SK-N-SH (cell line): Measurements from ENCODE around the gene AMT. TPM values are rescaled to one million over a fixed set of nuclear protein-coding genes. Genes with fewer than 3 reads are reported as not detected.
"Not testable (repeated sequence)": the region's sequence is repeated elsewhere in the genome, so short reads cannot be mapped to it uniquely, and the experiment has no call there.

ENCODE experiments used
- CTCF ChIA-PET: fragments of 300-600, 350-600 bp; formaldehyde crosslinking; extraction: SDS; loops from one replicate; lab custom pipeline; 2021; lab: Yijun Ruan, JAX
- POLR2A ChIA-PET: fragments of 350-600 bp; sonication (Branson Sonifier 250); formaldehyde crosslinking; extraction: SDS; loops from one replicate; lab custom pipeline; 2020; ENCODE audit warnings: antibody characterized with exemption, inconsistent platforms; lab: Yijun Ruan, JAX
- DNase-seq: peaks from one replicate; pipeline ENCODE4 v3.0.0; 2012
- H2AFZ ChIP-seq: fragments of 200-600 bp; sonication (generic); 2 replicates; pipeline ENCODE4 v1.8.1; 2016; ENCODE audit warnings: antibody characterized with exemption, mild to moderate bottlenecking, low read depth
- H3F3A ChIP-seq: fragments of 200-600 bp; sonication (generic); replicated peaks from 2 replicates; pipeline ENCODE3; 2016; ENCODE audit warnings: antibody characterized with exemption, mild to moderate bottlenecking; ENCODE audit not compliant: insufficient read depth
- H3K27ac ChIP-seq, 2 experiments: fragments of 200-500 bp in 1 of 2; fragments of 200-600 bp in 1 of 2; sonication (Bioruptor generic) in 1 of 2; sonication (generic), shearing (Covaris generic) in 1 of 2; 2 replicates each; pipeline versions ENCODE4 v1.5.1 to v1.6.1; 2014 to 2016; ENCODE audit warnings: low read depth in 2 of 2, inconsistent platforms in 1 of 2, low read length in 1 of 2, mild to moderate bottlenecking in 1 of 2, mixed read lengths in 1 of 2
- H3K27me3 ChIP-seq: fragments of 200-600 bp; sonication (generic), shearing (Covaris generic); 2 replicates; pipeline ENCODE4 v1.6.1; 2016; ENCODE audit warnings: mixed run types; ENCODE audit not compliant: insufficient read depth
- H3K36me3 ChIP-seq, 2 experiments: fragments of 200-500 bp in 1 of 2; fragments of 200-600 bp in 1 of 2; sonication (Bioruptor generic) in 1 of 2; sonication (generic) in 1 of 2; replicated peaks in 1 of 2; 2 replicates each; pipeline versions ENCODE3 to v1.5.1; 2014 to 2016; ENCODE audit warnings: low read length in 1 of 2, mild to moderate bottlenecking in 1 of 2; ENCODE audit not compliant: insufficient read depth in 2 of 2, control insufficient read depth in 1 of 2
- H3K4me1 ChIP-seq, 2 experiments: fragments of 200-500 bp in 1 of 2; fragments of 200-600 bp in 1 of 2; sonication (Bioruptor generic) in 1 of 2; sonication (generic), shearing (Covaris generic) in 1 of 2; 2 replicates each; pipeline versions ENCODE4 v1.5.1 to v1.6.1; 2014 to 2016; ENCODE audit warnings: low read depth in 1 of 2, low read length in 1 of 2, mixed run types in 1 of 2; ENCODE audit not compliant: insufficient read depth in 2 of 2, control insufficient read depth in 1 of 2
- H3K4me2 ChIP-seq: fragments of 200-600 bp; sonication (generic), shearing (Covaris generic); 2 replicates; pipeline ENCODE4 v1.6.1; 2017; ENCODE audit warnings: mixed run types
- H3K4me3 ChIP-seq, 2 experiments: fragments of 200-500 bp in 1 of 2; fragments of 200-600 bp in 1 of 2; sonication (Bioruptor generic) in 1 of 2; sonication (generic), shearing (Covaris generic) in 1 of 2; 2 replicates each; pipeline versions ENCODE4 v1.5.1 to v1.8.1; 2014 to 2016; ENCODE audit warnings: low read depth in 2 of 2, inconsistent platforms in 1 of 2, low read length in 1 of 2, mild to moderate bottlenecking in 1 of 2, mixed read lengths in 1 of 2, moderate library complexity in 1 of 2
- H3K79me2 ChIP-seq: fragments of 200-600 bp; sonication (generic); 2 replicates; pipeline ENCODE4 v1.8.1; 2017; ENCODE audit warnings: mild to moderate bottlenecking; ENCODE audit not compliant: insufficient read depth
- H3K9ac ChIP-seq: fragments of 200-600 bp; sonication (generic); 2 replicates; pipeline ENCODE4 v1.6.1; 2017; ENCODE audit warnings: mixed run types
- H3K9me2 ChIP-seq: fragments of 200-600 bp; sonication (generic); 2 replicates; pipeline ENCODE4 v1.6.1; 2017; ENCODE audit warnings: mixed run types
- H3K9me3 ChIP-seq: fragments of 200-600 bp; sonication (generic); 2 replicates; pipeline ENCODE4 v1.6.1; 2017; ENCODE audit warnings: mixed run types, mild to moderate bottlenecking, moderate library complexity
- H4K20me1 ChIP-seq: fragments of 200-600 bp; sonication (generic); 2 replicates; pipeline ENCODE4 v1.6.1; 2017; ENCODE audit warnings: mild to moderate bottlenecking, mixed run types; ENCODE audit not compliant: insufficient read depth
- ELF1 ChIP-seq: IDR thresholded peaks from 2 replicates; pipeline ENCODE4 v1.4.0; 2012
- EZH2phosphoT487 ChIP-seq: fragments of 200-600 bp; sonication (generic); IDR thresholded peaks from 2 replicates; pipeline ENCODE4 v1.6.1; 2017; ENCODE audit warnings: low read depth, mixed run types, mild to moderate bottlenecking, antibody characterized with exemption, moderate library complexity, borderline replicate concordance
- GABPA ChIP-seq: IDR thresholded peaks from 2 replicates; pipeline ENCODE4 v1.4.0; 2012; ENCODE audit warnings: low read depth, mild to moderate bottlenecking
- POLR2AphosphoS5 ChIP-seq: IDR thresholded peaks from 2 replicates; pipeline ENCODE4 v1.6.1; 2012; ENCODE audit warnings: low read depth, low read length
- REST ChIP-seq: IDR thresholded peaks from 2 replicates; pipeline ENCODE4 v1.6.1; 2012; ENCODE audit warnings: mild to moderate bottlenecking, low read depth, low read length, moderate library complexity
- TEAD4 ChIP-seq: IDR thresholded peaks from 2 replicates; pipeline ENCODE4 v1.4.0; 2012; ENCODE audit warnings: mild to moderate bottlenecking, borderline replicate concordance; ENCODE audit not compliant: insufficient read depth
- USF1 ChIP-seq: IDR thresholded peaks from 2 replicates; pipeline ENCODE4 v1.4.0; 2012; ENCODE audit warnings: low read depth, borderline replicate concordance
- WGBS: methylation state at CpG from one replicate; pipeline ENCODE4 v1.1.6; 2017; ENCODE audit warnings: low lambda C conversion rate; 5-methylcytosine and 5-hydroxymethylcytosine counted together
- polyA plus RNA-seq, 3 experiments: library from polyadenylated mRNA; depleted of rRNA; stranded (reverse); fragments of >200 nt; gene quantifications; 2 replicates each; pipeline ENCODE4 v1.2.3, GENCODE V29; 2012

AMT gene
- polyA plus RNA-seq, 1 of the 3 experiments (the other 2 are of a cell fraction) = 17.6 TPM

- WGBS = 93% methylated on average over 17 of the region's 17 CpGs
- Histone ChIP-seq H3K4me1 (peaks cover 0 to 7% of the 10 kb centered on the region in 2 experiments; a peak in 2 of 4 replicates), H3K9me3 (no peaks in the 10 kb centered on the region), H3K79me2 (peaks cover 99% of the 10 kb centered on the region), H3K27me3 (no peaks in the 10 kb centered on the region), H3K4me3 (no peak overlapping the region), H3K27ac (no peak overlapping the region), H3K36me3 (peaks cover 0 to 16% of the 10 kb centered on the region in 2 experiments), H3K9me2 (no peaks in the 10 kb centered on the region), H4K20me1 (peaks cover 95% of the 10 kb centered on the region), H3K9ac (no peak overlapping the region), H2AFZ (no peak overlapping the region), H3K4me2 (no peak overlapping the region), H3F3A (peaks cover 32% of the 10 kb centered on the region)
- no peak for DNase-seq
- CTCF ChIA-PET = interaction anchor here (0.9 to 1.0 kb wide), 2 partner anchors 42 to 722 kb away, joined by 3 to 4 read pairs; no protein-coding TSS in a partner anchor
- POLR2A ChIA-PET = no interaction called here
- TF ChIP-seq EZH2phosphoT487 (no peak), POLR2AphosphoS5 (no peak)
Observed at GRCh38 chr3:49406571-49407565, 15.4 kb downstream of the AMT start.

- H3K9me2 ChIP-seq, H3K27me3 ChIP-seq, H3K9me3 ChIP-seq, H3K27ac ChIP-seq, H2AFZ ChIP-seq, H3K4me1 ChIP-seq, DNase-seq, H3K4me3 ChIP-seq, POLR2A ChIA-PET, H3K4me2 ChIP-seq, H3K9ac ChIP-seq: not testable (repeated sequence)
- WGBS = 78% methylated on average over 9 of the region's 9 CpGs
- Histone ChIP-seq H3F3A (peaks cover 38% of the 10 kb centered on the region), H3K79me2 (peaks cover 100% of the 10 kb centered on the region), H4K20me1 (peaks cover 100% of the 10 kb centered on the region), H3K36me3 (peaks cover 0 to 24% of the 10 kb centered on the region in 2 experiments)
- CTCF ChIA-PET = interaction anchor here (1.0 kb wide), 1 partner anchor 44 kb away, joined by 4 read pairs; no protein-coding TSS in a partner anchor
Observed at GRCh38 chr3:49405570-49405969, 16.7 kb downstream of the AMT start.

GRCh38 chr3:49403891-49404290 lies 18.4 kb downstream of the AMT start:
- Histone ChIP-seq H3K4me1 (no peaks in the 10 kb centered on the region; a peak in 1 of 4 replicates), H3K27me3 (no peaks in the 10 kb centered on the region), H4K20me1 (peaks cover 100% of the 10 kb centered on the region), H3K36me3 (peaks cover 0 to 24% of the 10 kb centered on the region in 2 experiments), H3K4me2 (no peak overlapping the region), H3K27ac (no peak overlapping the region), H3K9me3 (no peaks in the 10 kb centered on the region), H3K4me3 (no peak overlapping the region), H3K9ac (no peak overlapping the region), H3F3A (peaks cover 42% of the 10 kb centered on the region), H3K9me2 (no peaks in the 10 kb centered on the region), H2AFZ (no peak overlapping the region), H3K79me2 (peaks cover 100% of the 10 kb centered on the region)
- TF ChIP-seq ELF1 (no peak), TEAD4 (no peak), EZH2phosphoT487 (no peak), GABPA (no peak), USF1 (no peak), REST (no peak)
- WGBS = 88% methylated on average over 5 of the region's 5 CpGs
- ChIA-PET CTCF (interaction anchor here (0.6 kb wide), 1 partner anchor 1118 kb away, joined by 3 read pairs; no protein-coding TSS in a partner anchor), POLR2A (interaction anchor here (0.5 kb wide), 1 partner anchor 80 kb away, joined by 3 read pairs; no protein-coding TSS in a partner anchor)
- no peak for DNase-seq
